CD4-positive, CD25-positive, alpha-beta regulatory T cell (primary cell): ENCODE data around the gene GDPGP1. TPM values are rescaled to one million over a fixed set of nuclear protein-coding genes. Genes with fewer than 3 reads are reported as not detected.
"Not testable (repeated sequence)": the region's sequence is repeated elsewhere in the genome, so short reads cannot be mapped to it uniquely, and the experiment has no call there.

Experiments used
- ATAC-seq, 2 donors: fragments of 150-1000 bp; cut with Tn5 transposase; one replicate each; pipeline ENCODE4 v1.10.0; 2021; ENCODE audit warnings: low read depth in 2 of 2, moderate number of reproducible peaks in 2 of 2, moderate library complexity in 1 of 2
- DNase-seq, 3 donors: peaks; one replicate each; pipeline versions ENCODE4 v3.0.0 to v3.0.0-alpha.2; 2012 to 2022; ENCODE audit warnings: mixed read lengths in 1 of 3
- H3K27ac ChIP-seq: one replicate; pipeline ENCODE4 v1.7.0; 2013; ENCODE audit warnings: mild to moderate bottlenecking, low read length; ENCODE audit not compliant: insufficient read depth, poor library complexity, severe bottlenecking
- H3K27me3 ChIP-seq: one replicate; pipeline ENCODE4 v1.7.0; 2013; ENCODE audit warnings: low read length; ENCODE audit not compliant: control insufficient read depth, insufficient read depth
- H3K36me3 ChIP-seq: one replicate; pipeline ENCODE4 v1.7.0; 2013; ENCODE audit warnings: mild to moderate bottlenecking, low read length, moderate library complexity; ENCODE audit not compliant: control insufficient read depth, insufficient read depth
- H3K4me1 ChIP-seq: 2 replicates; pipeline ENCODE4 v1.7.0; 2013; ENCODE audit warnings: mild to moderate bottlenecking, low read length; ENCODE audit not compliant: insufficient read depth, control insufficient read depth, poor library complexity, severe bottlenecking
- H3K4me3 ChIP-seq: one replicate; pipeline ENCODE4 v1.7.0; 2013; ENCODE audit warnings: low read depth, mild to moderate bottlenecking, low read length, moderate library complexity
- H3K9me3 ChIP-seq, 2 experiments: 1 replicate in 1 of 2; 2 replicates in 1 of 2; pipeline ENCODE4 v1.7.0; 2013; ENCODE audit warnings: low read length in 2 of 2, mild to moderate bottlenecking in 1 of 2, moderate library complexity in 1 of 2; ENCODE audit not compliant: control insufficient read depth in 2 of 2
- H3K27ac Mint-ChIP-seq, 3 donors: one replicate each; pipeline ENCODE4 v1.8.0; 2020 to 2022; ENCODE audit warnings: mild to moderate bottlenecking in 3 of 3, mixed read lengths in 3 of 3, moderate library complexity in 2 of 3
- H3K27me3 Mint-ChIP-seq: one replicate; pipeline ENCODE4 v1.8.0; 2022; ENCODE audit warnings: mild to moderate bottlenecking, mixed read lengths
- H3K36me3 Mint-ChIP-seq: one replicate; pipeline ENCODE4 v1.8.0; 2020; ENCODE audit warnings: mixed read lengths
- H3K4me1 Mint-ChIP-seq, 4 donors: one replicate each; pipeline ENCODE4 v1.8.0; 2020 to 2022; ENCODE audit warnings: mixed read lengths in 4 of 4, mild to moderate bottlenecking in 1 of 4
- H3K4me3 Mint-ChIP-seq, 4 donors: one replicate each; pipeline ENCODE4 v1.8.0; 2020 to 2022; ENCODE audit warnings: mild to moderate bottlenecking in 4 of 4, mixed read lengths in 4 of 4, moderate library complexity in 3 of 4
- H3K9me3 Mint-ChIP-seq, 7 donors: one replicate each; pipeline ENCODE4 v1.8.0; 2020 to 2022; ENCODE audit warnings: mixed read lengths in 7 of 7, mild to moderate bottlenecking in 3 of 7, moderate library complexity in 2 of 7
- polyA plus RNA-seq, 4 donors: library from polyadenylated mRNA; unstranded; fragments of 300-500 nt; fragmentation: Illumina TruSeq; gene quantifications; one replicate each; pipeline ENCODE4 v1.2.3, GENCODE V29; 2021
- total RNA-seq: library from RNA; stranded (reverse); gene quantifications from one replicate; pipeline ENCODE4 v1.2.3, GENCODE V29; 2022

The GDPGP1 gene, protein sequence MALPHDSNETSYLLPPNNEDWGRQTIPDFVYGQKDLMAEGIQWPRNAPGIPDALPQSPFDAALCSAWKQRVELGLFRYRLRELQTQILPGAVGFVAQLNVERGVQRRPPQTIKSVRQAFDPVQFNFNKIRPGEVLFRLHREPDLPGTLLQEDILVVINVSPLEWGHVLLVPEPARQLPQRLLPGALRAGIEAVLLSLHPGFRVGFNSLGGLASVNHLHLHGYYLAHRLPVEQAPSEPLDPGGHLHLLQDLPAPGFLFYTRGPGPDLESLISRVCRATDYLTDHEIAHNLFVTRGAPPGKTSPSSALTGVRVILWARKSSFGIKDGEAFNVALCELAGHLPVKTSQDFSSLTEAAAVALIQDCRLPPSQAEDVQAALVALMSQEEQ
- total RNA-seq (3.3 TPM), polyA plus RNA-seq (1 to 10 TPM in 2 of 4 donors, under 1 TPM in 2; 0.84 to 1.6 (median 1.1) TPM)

DNA sequence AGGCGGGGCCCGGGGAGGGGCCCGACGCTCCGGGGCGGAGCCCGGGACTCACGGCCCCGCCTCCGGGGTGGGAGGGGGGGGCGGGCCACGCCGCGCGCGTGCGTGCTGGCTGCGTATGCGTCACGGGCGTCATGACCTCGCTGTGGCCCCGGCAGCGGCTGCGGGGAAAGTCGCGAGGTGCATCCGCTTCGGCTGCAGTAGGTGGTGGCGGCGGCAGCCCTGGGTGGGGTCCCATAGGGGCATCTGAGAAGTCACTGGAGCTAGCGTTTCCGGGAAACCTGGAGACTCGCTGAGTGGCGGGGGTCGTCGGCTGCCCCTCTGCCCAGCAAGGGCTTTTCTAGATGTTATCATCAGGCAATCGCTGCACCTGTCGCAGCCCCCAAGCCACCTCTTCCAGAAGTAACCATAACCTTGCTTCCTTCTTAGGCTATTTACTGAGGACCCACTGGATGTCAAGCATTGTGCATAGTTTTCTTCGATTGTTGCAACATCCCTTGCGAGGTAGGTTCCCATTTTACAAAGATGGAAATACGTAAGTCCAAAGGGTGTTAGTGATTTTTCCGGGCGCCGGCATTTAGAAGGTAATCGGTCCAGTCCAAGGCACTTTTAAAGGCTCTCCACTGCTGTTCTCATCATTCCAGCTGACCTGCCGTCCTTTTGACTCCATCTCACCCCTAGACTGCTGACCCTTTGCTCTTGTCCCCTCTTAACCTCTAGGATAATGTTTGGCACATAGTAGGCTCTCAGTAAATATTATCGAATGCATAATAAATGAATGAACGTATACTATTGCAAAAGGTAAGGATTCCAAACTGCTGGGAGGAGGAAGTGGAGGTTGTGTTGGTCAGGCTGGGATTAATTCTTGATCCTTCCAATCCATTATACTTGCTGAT is at the start of gene GDPGP1:
TSS of gene GDPGP1 (plus strand) at position 114 of the 893 bp plus-strand sequence. CDS start 6,700 bp downstream, outside the sequence.
- no peaks in the 10 kb centered on the region for H3K27me3 ChIP-seq
- peak within 1 kb of the TSS; percentile 90 to 95 (median 91) for H3K4me3 Mint-ChIP-seq
- no peaks in the 10 kb centered on the region for H3K27me3 Mint-ChIP-seq
- no peaks in the 10 kb centered on the region for H3K9me3 ChIP-seq
- ATAC-seq: peak; percentile 68 to 69
- peak within 1 kb of the TSS; percentile 94 to 100 (median 98) for H3K27ac Mint-ChIP-seq
- no peaks in the 10 kb centered on the region for H3K9me3 Mint-ChIP-seq
- peak within 1 kb of the TSS; percentile 91 for H3K4me3 ChIP-seq
- peak in 1 of 3 donors; percentile 97 for DNase-seq
- H3K27ac ChIP-seq: peak within 1 kb of the TSS; percentile 96
- H3K4me1 ChIP-seq: peaks cover 47% of the 10 kb centered on the region
- H3K36me3 ChIP-seq: peaks cover 20% of the 10 kb centered on the region
- H3K4me1 Mint-ChIP-seq: peaks cover 11 to 67% (median 37%) of the 10 kb centered on the region in 4 donors
- H3K36me3 Mint-ChIP-seq: peaks cover 27% of the 10 kb centered on the region

DNA sequence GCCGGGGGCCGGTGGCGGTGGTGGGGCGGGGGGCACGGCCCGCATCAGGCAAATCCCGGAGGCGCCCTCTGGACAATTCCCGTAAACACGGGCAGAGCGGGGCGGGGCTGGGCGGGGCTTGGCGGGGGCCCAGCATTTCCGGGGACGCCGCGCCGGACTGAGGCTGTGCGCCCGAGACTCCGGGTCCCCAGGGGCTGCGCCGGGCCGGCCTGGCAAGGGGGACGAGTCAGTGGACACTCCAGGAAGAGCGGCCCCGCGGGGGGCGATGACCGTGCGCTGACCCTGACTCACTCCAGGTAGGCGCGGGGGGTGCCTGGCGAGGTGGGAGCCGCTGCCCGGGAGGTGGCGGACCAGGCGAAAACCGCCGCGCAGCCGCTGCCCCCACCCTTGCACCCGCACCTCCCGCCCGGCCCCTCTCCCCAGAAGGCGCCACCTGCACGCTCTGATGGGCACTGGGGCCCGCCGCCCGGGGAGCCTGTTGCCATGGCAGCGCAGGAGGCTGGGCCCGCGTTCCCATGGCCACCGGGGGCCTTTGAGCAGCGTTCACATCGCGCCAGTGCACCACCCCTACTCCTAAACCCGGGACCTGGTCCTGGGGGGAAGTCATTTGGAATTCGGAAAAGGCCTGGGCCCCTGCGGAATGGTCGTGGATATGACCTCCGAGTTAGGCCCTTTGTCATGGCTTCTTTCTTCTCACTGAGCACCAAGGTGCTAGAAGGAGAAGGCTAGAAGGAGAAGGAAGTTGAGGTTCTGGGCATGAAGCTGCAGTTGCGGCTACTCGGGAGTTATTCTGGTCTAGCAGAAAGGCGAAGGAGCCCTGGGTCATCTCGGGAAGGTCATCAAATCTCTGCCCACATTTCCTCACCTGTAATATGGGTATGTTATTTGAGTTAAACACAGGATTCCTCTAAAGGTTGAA is 49.0 kb upstream of the GDPGP1 start:
- Mint-ChIP-seq H3K36me3 (no peaks in the 10 kb centered on the region), H3K27ac (peak overlapping the region in 2 of 3 donors; percentile 77 to 79), H3K4me3 (peak overlapping the region; percentile 22 to 88 (median 59)), H3K4me1 (peaks cover 0 to 15% (median 8%) of the 10 kb centered on the region in 4 donors), H3K27me3 (peaks cover 12% of the 10 kb centered on the region), H3K9me3 (peaks cover 0 to 3% (median 0%) of the 10 kb centered on the region in 7 donors)
- H3K36me3 ChIP-seq: no peaks in the 10 kb centered on the region
- no peaks in the 10 kb centered on the region for H3K27me3 ChIP-seq
- H3K4me1 ChIP-seq: peaks cover 14% of the 10 kb centered on the region
- no peaks in the 10 kb centered on the region for H3K9me3 ChIP-seq
- H3K27ac ChIP-seq: no peak overlapping the region
- peak; percentile 44 to 58 (median 50) for DNase-seq
- H3K4me3 ChIP-seq: peak overlapping the region; percentile 51
- peak; percentile 65 to 74 for ATAC-seq

- Mint-ChIP-seq H3K9me3 (peaks cover 0 to 3% (median 0%) of the 10 kb centered on the region in 7 donors), H3K36me3 (no peaks in the 10 kb centered on the region), H3K27me3 (peaks cover 9% of the 10 kb centered on the region), H3K4me1 (peaks cover 6 to 33% (median 14%) of the 10 kb centered on the region in 4 donors), H3K4me3 (peak overlapping the region in 1 of 4 donors; percentile 63), H3K27ac (peak overlapping the region in 1 of 3 donors; percentile 18)
- H3K27ac ChIP-seq: no peak overlapping the region
- DNase-seq (no peak), ATAC-seq (no peak)
- no peak overlapping the region for H3K4me3 ChIP-seq
- H3K4me1 ChIP-seq: peaks cover 26% of the 10 kb centered on the region
- H3K9me3 ChIP-seq: no peaks in the 10 kb centered on the region
- H3K27me3 ChIP-seq: no peaks in the 10 kb centered on the region
- H3K36me3 ChIP-seq: no peaks in the 10 kb centered on the region
Measured at GRCh38 chr15:90187257-90187868, 46.6 kb upstream of the GDPGP1 start.

GRCh38 chr15:90188065-90188464 is 45.9 kb upstream of the GDPGP1 start:
- H3K9me3 ChIP-seq, H3K27ac Mint-ChIP-seq, ATAC-seq, H3K36me3 ChIP-seq, H3K9me3 Mint-ChIP-seq, DNase-seq, H3K27me3 Mint-ChIP-seq, H3K4me3 ChIP-seq, H3K27me3 ChIP-seq, H3K36me3 Mint-ChIP-seq, H3K27ac ChIP-seq: not testable (repeated sequence)
- Mint-ChIP-seq H3K4me3 (peak overlapping the region in 1 of 4 donors; percentile 58), H3K4me1 (peaks cover 6 to 40% (median 17%) of the 10 kb centered on the region in 4 donors)
- H3K4me1 ChIP-seq: peaks cover 33% of the 10 kb centered on the region

DNA sequence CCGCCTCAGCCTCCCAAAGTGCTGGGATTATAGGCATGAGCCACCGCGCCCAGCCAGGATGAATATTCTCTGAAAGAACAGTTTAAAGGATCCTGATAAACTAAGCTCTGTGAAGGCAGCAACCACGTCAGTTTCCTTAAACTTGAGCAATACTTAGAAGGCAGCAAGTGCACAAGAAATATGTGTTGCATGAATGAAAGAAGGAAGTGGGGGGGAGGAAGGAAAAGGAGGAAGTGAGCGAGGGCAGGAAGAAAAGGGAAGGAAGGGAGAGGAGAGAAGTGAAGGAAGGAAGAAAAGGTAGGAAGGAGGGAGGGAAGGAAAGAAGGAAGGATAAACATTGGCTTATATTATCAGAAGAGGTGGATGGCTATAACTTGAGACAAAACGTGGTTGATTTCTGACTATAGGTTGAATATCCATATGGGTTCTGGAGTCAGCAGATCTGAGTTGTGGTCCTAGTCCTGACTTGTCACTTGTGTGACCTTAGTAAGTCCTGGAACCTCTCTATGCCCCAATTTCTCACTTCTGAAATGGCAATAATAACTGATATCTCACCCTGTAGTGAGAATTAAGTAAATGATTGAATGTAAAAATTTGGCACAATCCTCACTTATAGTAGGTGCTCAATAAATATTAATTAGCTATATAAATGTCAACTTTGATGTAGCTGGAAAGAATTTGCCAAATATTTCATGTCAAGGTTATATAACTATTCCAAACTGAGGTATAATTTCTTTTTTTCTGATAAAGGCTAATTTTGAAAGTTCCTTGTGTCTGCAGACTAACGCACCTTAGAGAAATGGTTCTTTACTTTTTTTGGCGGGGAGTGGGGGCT is 44.9 kb upstream of the GDPGP1 start:
- H3K27me3 ChIP-seq: no peaks in the 10 kb centered on the region
- peak overlapping the region in 1 of 3 donors; percentile 74 for H3K27ac Mint-ChIP-seq
- DNase-seq (no peak), ATAC-seq (no peak)
- H3K36me3 Mint-ChIP-seq: no peaks in the 10 kb centered on the region
- peaks cover 6 to 40% (median 20%) of the 10 kb centered on the region in 4 donors for H3K4me1 Mint-ChIP-seq
- peaks cover 0 to 3% (median 0%) of the 10 kb centered on the region in 7 donors for H3K9me3 Mint-ChIP-seq
- no peaks in the 10 kb centered on the region for H3K9me3 ChIP-seq
- H3K36me3 ChIP-seq: no peaks in the 10 kb centered on the region
- H3K27ac ChIP-seq: no peak overlapping the region
- H3K4me3 Mint-ChIP-seq: peak overlapping the region in 1 of 4 donors; percentile 14
- H3K27me3 Mint-ChIP-seq: peaks cover 3% of the 10 kb centered on the region
- no peak overlapping the region for H3K4me3 ChIP-seq
- peaks cover 35% of the 10 kb centered on the region for H3K4me1 ChIP-seq

- peaks cover 6 to 38% (median 19%) of the 10 kb centered on the region in 4 donors for H3K4me1 Mint-ChIP-seq
- no peaks in the 10 kb centered on the region for H3K36me3 Mint-ChIP-seq
- DNase-seq: no peak
Measured at GRCh38 chr15:90189781-90190467, 44.1 kb upstream of the GDPGP1 start.

More at GRCh38 chr15:90189781-90190467, 44.1 kb upstream of the GDPGP1 start:
- Histone ChIP-seq H3K27me3 (no peaks in the 10 kb centered on the region), H3K4me3 (no peak overlapping the region), H3K9me3 (no peaks in the 10 kb centered on the region), H3K36me3 (no peaks in the 10 kb centered on the region), H3K4me1 (peaks cover 29% of the 10 kb centered on the region), H3K27ac (no peak overlapping the region)
- H3K4me3 Mint-ChIP-seq: peak overlapping the region in 1 of 4 donors; percentile 28
- H3K27ac Mint-ChIP-seq: peak overlapping the region in 1 of 3 donors; percentile 80
- no peak for ATAC-seq
- no peaks in the 10 kb centered on the region for H3K27me3 Mint-ChIP-seq
- peaks cover 0 to 3% (median 0%) of the 10 kb centered on the region in 7 donors for H3K9me3 Mint-ChIP-seq
